GM19397 (cell line): Measurements from ENCODE around the gene ZEB2.
A peak's percentile ranks its signal among the peaks of the same experiment; 100 is the strongest.

Experiments
- ATAC-seq: cut with Tn5 transposase; IDR thresholded peaks from one replicate; pipeline ENCODE4 v1.9.1; 2021; ENCODE audit warnings: mild to moderate bottlenecking, moderate library complexity; ENCODE audit not compliant: unreplicated experiment

The ZEB2 gene

GRCh38 chr2:144474017-144474416, 45.9 kb downstream of the ZEB2 start:
- ATAC-seq: no peak

- no peak for ATAC-seq
These were observed 47.0 kb downstream of the ZEB2 start for GRCh38 chr2:144472911-144473310.

- no peak for ATAC-seq
These were observed 47.9 kb downstream of the ZEB2 start for GRCh38 chr2:144472046-144472412.

GRCh38 chr2:144471305-144472045, 48.4 kb downstream of the ZEB2 start:
- peak; percentile 74 for ATAC-seq

GRCh38 chr2:144470816-144471215, 49.1 kb downstream of the ZEB2 start:
- no peak for ATAC-seq

GRCh38 chr2:144470334-144470733, 49.6 kb downstream of the ZEB2 start:
- ATAC-seq: no peak

- ATAC-seq: no peak
These were observed 50.1 kb downstream of the ZEB2 start for GRCh38 chr2:144469798-144470197.

GRCh38 chr2:144468823-144469595, 50.9 kb downstream of the ZEB2 start:
- no peak for ATAC-seq

- no peak for ATAC-seq
These were observed 52.3 kb downstream of the ZEB2 start for GRCh38 chr2:144467502-144468137.

GRCh38 chr2:144466637-144467036, 53.3 kb downstream of the ZEB2 start:
- ATAC-seq: no peak

GRCh38 chr2:144465749-144466148, 54.2 kb downstream of the ZEB2 start:
- ATAC-seq: no peak

GRCh38 chr2:144464730-144465129, 55.2 kb downstream of the ZEB2 start:
- no peak for ATAC-seq

GRCh38 chr2:144463266-144463665, 56.7 kb downstream of the ZEB2 start:
- ATAC-seq: no peak

GRCh38 chr2:144462266-144462665, 57.7 kb downstream of the ZEB2 start:
- ATAC-seq: no peak

- ATAC-seq: no peak
These were observed 58.6 kb downstream of the ZEB2 start for GRCh38 chr2:144461308-144461766.

GRCh38 chr2:144460727-144461307, 59.1 kb downstream of the ZEB2 start:
- no peak for ATAC-seq

GRCh38 chr2:144459937-144460336, 60.0 kb downstream of the ZEB2 start:
- no peak for ATAC-seq

- ATAC-seq: no peak
These were observed 60.6 kb downstream of the ZEB2 start for GRCh38 chr2:144459286-144459685.

GRCh38 chr2:144458541-144458940, 61.4 kb downstream of the ZEB2 start:
- ATAC-seq: no peak

GRCh38 chr2:144456680-144457079, 63.2 kb downstream of the ZEB2 start:
- peak; percentile 86 for ATAC-seq

- no peak for ATAC-seq
These were observed 63.9 kb downstream of the ZEB2 start for GRCh38 chr2:144455987-144456386.
